ENCODE data around the gene CHST8.
"Not testable (repeated sequence)": the region's sequence is repeated elsewhere in the genome, so short reads cannot be mapped to it uniquely, and the experiment has no call there.

CHST8 gene

GRCh38 chr19:33621811-33622504 is at the start of gene CHST8:
Gene CHST8 (plus strand): TSS chr19:33621953. CDS start chr19:33689262, 67,309 bp downstream.
- DNase-seq = no peak

DNA sequence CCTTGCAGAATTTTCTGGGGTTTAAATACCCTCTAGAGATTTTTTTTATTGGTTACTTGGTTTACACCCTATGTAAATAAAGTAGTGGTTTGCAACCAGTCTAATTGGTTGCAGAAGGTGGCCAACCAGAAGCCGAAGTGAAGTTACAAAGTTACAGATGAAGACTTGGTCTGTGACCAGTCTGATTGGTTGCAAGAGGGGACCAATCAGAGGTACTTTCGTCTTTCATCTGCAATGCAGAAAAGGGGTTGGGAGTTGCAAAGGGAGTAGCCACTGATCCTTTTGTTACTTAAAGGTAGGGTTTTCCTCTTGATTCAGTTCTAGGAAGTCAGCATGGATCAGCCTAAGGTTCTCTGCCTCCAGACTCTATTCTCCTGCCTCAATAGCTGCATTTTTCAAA is 48.8 kb upstream of the CHST8 start:
- DNase-seq = no peak

DNA sequence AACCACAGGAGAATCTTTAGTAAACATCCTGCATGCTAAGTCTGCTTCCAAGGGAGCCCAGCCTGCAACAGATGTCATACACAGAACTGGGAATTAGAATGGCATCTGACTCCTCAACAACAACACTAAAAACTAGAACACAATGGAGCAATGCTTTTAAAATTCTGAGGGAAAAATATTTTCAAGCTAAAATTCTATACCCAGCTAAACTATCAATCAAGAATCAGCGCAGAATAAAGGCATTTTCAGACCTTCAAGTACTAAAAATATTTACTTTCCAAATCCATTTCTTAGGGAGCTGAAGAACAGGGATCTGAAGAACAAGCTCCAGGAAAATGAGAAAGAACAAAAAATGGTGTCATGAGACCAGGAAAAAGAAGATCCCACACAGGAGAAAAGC is 46.9 kb upstream of the CHST8 start:
- no peak for DNase-seq

- DNase-seq = no peak
Observed at GRCh38 chr19:33578697-33579096, 43.1 kb upstream of the CHST8 start.

DNA sequence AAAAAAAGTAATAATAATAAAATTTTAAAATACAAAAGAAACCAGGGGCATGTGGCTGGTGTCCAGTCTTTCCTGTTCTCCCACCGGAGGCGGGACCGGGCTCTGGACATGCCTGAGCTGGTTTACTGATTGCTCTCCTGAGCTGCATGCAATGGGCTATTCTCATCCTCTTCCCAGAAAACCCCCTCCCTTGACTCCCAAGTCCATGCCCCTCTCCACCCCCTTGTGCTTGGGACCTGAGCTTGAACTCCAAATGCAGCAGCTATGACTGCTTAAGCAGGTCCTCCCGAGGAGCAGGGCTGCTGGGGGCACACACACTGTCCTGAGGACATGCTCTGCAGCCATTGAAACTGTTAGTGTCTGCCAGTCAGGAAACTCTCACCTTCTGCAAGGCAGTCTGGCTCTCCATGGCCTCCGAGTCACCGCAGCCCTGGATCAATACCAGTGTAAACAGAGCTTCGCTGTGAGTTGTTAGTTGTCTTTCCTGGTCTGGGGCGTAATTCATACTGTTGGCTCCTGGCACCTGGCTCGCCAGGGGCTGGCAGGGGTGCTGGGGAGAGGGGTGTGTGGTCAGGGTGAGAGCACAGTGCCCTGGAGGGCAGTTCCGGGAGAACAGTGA is 41.6 kb upstream of the CHST8 start:
- DNase-seq = no peak

GRCh38 chr19:33580645-33581037 is 41.1 kb upstream of the CHST8 start:
- DNase-seq = no peak

DNA sequence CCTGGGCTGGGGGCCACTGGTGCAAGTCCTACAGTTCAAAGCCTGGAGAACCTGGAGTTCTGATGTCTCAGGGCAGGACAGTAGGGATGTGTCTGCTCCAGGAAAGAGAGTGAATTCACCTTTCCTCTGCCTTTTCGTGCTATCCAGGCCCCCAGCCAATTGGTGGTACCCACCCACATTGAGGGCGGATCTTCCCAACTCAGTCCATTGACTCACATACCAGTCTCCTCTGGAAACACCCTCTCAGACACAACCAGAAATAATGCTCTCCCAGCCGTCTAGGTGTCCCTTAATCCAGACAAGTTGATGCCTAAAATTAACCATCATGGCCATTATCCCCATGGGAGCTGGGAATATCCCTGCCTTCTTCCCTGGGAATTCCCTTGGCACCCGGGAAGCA is 38.8 kb upstream of the CHST8 start:
- DNase-seq = no peak

DNA sequence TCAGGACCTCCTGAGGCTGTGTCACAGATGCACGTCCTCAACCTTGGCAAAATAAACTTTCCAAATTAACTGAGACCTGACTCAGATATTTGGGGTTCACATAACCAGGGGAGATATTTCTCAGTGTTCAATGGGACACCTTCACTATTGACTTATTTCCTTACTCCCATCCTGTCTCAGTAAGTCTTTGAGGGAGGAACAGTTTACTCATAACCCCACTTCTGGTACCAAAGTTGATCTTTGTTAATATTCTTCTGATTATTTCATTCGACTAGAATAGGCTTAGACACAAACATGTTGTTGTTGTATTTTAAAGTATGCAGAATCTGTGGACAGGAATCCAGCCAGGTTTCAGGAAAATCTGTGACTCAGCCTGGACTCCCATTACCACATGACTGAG is 34.6 kb upstream of the CHST8 start:
- no peak for DNase-seq

DNA sequence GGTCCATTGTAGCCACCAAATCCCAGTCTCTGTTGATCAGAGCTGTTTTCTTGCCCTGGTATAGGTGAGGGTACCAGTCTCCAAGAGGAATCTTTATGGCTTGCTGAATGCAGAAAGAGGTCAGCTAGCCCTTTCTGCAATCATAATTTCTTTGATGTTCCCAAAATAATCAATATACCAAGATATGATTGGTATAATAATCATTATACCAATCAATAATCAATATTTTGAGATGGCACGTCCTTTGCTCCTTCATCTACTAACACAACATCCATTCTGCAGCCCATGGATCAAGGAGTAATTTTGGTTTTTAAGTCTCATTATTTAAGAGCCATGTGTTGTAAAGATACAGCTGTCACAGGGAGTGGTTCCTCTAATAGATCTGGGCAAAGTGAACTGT is 31.5 kb upstream of the CHST8 start:
- DNase-seq = no peak

GRCh38 chr19:33595783-33596182 is 26.0 kb upstream of the CHST8 start:
- no peak for DNase-seq

DNA sequence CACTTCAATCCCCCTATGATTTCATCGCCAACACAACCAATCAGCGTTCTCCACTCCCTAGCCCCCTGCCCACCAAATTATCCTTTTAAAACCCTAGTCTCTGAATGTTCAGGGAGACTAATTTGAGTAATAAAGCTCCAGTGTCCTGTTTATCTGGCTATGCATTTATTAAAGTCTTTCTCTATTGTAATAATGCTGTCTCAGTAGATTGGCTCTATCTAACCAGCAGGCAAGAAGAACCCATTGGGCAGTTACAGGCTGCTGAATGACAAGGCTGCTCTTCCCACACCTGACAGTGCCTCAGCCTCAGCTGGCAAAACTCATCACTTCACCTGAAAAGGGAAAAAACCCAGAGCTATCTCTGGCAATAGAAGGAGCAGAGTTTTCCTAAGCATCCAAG is 20.2 kb upstream of the CHST8 start:
- DNase-seq = no peak

DNA sequence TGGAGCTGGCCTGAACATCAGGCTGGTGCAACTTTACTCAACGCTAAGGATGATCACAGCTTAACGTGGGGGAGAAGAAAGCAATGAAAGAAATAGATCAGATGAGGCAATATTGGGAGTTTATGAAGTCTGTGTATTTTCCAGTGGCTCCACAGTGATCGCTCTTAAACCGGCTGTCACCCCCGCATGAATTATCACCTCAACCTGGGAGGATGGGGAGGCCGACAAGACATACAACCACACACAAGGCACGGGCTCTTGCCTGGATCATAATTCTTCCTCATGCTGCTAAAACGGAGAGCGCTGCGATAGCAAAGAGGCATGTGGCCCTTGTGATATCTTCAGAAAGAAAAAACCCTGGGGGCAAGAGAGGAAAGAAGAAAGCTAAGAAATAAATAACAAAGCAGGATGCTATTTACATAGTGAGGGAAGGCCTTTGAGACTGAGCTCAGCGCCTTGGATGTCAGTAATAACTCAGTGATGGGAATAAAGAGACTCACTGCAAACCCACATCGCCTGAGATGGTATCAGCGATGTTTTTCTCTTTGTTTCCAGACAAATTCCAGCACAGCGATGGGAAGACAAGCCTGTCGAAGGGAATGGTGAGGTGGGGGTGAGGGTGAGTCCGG is 19.1 kb upstream of the CHST8 start:
- DNase-seq = no peak

DNA sequence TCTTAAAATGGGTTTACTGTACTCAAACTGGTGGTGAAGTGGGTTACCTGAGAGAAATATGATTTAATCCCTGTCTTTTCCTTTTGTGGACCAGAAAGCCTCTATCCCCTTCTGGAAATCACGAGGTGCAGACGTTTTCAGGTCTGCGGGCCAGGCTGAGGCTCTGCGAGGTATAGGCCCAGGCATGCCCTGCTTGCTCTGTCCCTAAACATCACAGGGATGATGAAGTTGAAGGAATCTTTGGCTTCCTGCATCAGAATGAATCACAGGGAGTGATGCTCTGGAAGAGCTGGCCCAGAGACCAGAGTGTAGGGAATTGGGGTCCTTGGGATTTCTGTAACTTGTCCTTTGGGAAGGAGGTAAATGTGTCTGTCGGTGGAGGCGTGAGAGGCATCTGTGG is 18.4 kb upstream of the CHST8 start:
- DNase-seq = no peak

DNA sequence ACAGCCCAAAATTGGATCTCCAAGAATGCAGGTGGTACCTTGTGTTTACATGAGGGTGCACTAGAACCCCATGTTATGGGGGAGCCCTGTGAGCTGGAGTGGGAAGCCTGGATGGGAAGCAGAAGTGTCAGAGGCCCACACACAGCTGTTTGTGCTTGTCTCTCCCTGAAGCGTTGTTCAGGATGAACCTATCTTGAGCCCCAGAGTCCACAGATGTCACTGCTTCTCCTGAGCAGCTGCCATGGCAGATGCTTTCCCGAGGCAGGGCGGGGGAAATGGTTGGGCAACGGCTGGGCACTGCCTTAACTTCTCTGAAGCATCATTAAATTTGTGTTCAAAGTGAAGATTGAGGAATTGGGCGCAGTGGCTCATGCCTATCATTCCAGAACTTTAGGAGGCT is 17.1 kb upstream of the CHST8 start:
- no peak for DNase-seq

GRCh38 chr19:33605803-33606295 is 15.9 kb upstream of the CHST8 start:
- DNase-seq = not testable (repeated sequence)

GRCh38 chr19:33606556-33606955 is 15.2 kb upstream of the CHST8 start:
- DNase-seq = no peak

GRCh38 chr19:33609353-33609752 is 12.4 kb upstream of the CHST8 start:
- no peak for DNase-seq

GRCh38 chr19:33610588-33610987 is 11.2 kb upstream of the CHST8 start:
- DNase-seq = no peak

DNA sequence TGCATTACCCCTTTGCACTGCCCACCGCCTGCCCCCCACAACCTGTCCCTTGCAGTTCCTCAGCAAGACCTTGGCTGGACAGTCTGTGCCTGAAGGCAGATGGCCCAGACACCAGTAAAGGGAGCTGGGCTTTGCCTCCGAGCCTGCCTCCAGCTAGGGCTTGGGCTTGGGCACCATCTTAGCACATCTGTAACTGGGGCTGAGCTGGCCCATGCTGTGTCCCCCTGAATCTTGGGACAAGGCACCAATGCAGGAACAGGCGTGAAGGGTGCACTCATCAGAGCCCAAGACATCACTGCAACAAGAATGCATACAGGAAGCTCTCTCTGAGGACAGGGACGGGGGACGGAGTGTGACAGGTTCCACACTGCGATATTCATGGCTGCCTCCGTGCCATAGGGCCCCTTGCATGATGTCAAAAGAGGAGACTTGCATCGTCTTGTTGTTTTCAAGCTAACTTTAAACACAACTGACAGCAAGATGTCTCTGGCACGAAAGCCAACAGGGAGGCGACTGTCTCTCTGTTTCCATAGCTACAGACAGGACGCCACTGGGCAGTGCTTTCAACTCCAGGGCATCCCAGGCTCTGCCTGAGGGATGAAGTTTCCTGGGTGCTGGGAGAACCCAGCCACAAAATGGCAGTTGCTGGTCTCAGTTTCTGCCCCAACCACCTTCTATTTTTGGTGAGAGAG is 8.7 kb upstream of the CHST8 start:
- no peak for DNase-seq

DNA sequence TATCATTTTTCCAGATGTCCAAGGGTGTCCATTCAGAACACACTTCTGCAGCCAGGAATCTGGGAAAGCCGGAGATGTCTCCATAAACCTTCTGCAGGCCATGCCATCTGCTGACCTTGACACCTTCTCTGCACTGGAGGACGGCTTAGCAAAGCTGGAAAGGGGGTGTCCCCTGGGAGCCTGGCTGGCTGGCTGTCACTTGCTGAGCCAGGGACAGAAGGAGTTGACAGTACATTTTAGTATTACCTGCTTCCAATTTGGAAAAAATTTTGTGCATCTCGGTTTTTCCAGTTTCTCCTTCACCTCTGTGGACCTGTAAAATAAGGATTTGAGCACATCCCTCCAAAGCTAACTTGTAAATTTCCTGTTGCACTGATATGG is 8.1 kb upstream of the CHST8 start:
- no peak for DNase-seq

GRCh38 chr19:33616346-33616745 is 5.4 kb upstream of the CHST8 start:
- no peak for DNase-seq

GRCh38 chr19:33616857-33617256 is 4.9 kb upstream of the CHST8 start:
- DNase-seq = no peak

- DNase-seq = not testable (repeated sequence)
Observed at GRCh38 chr19:33618363-33618762, 3.4 kb upstream of the CHST8 start.

DNA sequence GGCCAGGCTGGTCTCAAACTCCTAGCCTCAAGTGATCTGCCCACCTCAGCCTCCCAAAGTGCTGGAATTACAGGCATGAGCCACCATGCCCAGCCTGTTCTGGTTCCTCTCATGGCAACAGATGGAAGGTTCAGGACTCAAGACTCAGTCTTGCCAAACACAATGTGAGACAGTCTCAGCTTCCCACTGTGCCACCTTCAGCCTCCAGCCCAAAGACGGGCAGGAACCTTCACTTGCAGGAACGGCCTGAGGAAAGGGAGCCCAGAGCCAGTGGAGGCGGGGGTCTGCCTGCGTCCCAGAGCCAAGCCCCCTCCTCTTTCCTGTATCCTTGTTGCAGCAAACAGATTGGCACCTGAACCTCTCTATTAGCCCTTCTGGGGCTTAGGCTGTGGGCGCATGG is 2.9 kb upstream of the CHST8 start:
- no peak for DNase-seq

Measured in CD4-positive, alpha-beta T cell treated with Interferon gamma for 1 hour (primary cell).